Spinal cord (tissue), 10 donors: ENCODE measurements around the gene AKAP13. TPM values are rescaled to one million over a fixed set of nuclear protein-coding genes. Genes with fewer than 3 reads are reported as not detected.

Source experiments
- DNase-seq, 6 donors: peaks; one replicate each; pipeline versions ENCODE4 v3.0.0 to v3.0.0-alpha.2; 2013 to 2015; ENCODE audit warnings: low spot score in 6 of 6, low read depth in 4 of 6
- H3K27ac ChIP-seq: one replicate; pipeline ENCODE4 v1.5.1; 2013; ENCODE audit warnings: low read depth, low read length, control low read depth
- H3K27me3 ChIP-seq: one replicate; pipeline ENCODE4 v1.6.1; 2013; ENCODE audit warnings: low read length; ENCODE audit not compliant: control insufficient read depth, insufficient read depth
- H3K36me3 ChIP-seq: one replicate; pipeline ENCODE4 v1.6.1; 2013; ENCODE audit warnings: low read length; ENCODE audit not compliant: control insufficient read depth, insufficient read depth
- H3K4me1 ChIP-seq: one replicate; pipeline ENCODE4 v1.6.1; 2013; ENCODE audit warnings: low read length; ENCODE audit not compliant: control insufficient read depth, insufficient read depth
- H3K4me3 ChIP-seq: one replicate; pipeline ENCODE4 v1.5.1; 2013; ENCODE audit warnings: low read depth, low read length, control low read depth
- H3K9me3 ChIP-seq: one replicate; pipeline ENCODE4 v1.6.1; 2013; ENCODE audit warnings: low read length; ENCODE audit not compliant: control insufficient read depth, insufficient read depth
- WGBS: methylation state at CpG from one replicate; pipeline ENCODE4 v1.1.5; 2013; ENCODE audit warnings: missing lambda C conversion rate; ENCODE audit not compliant: insufficient coverage; 5-methylcytosine and 5-hydroxymethylcytosine counted together
- long read RNA-seq, 4 donors: transcript quantifications; one replicate each; lab custom pipeline, GENCODE V29; 2026
- polyA plus RNA-seq, 2 donors: library from polyadenylated mRNA; unstranded; fragments of 120-200 nt; gene quantifications; one replicate each; pipeline ENCODE4 v1.2.1, GENCODE V29; 2013; ENCODE audit not compliant: insufficient read length in 2 of 2
- total RNA-seq, 2 donors: library from RNA; depleted of rRNA in 1 of 2; stranded (reverse); fragments of 120-200 nt in 1 of 2; fragments of >200 nt in 1 of 2; gene quantifications; one replicate each; pipeline versions ENCODE4 v1.2.3 to v1.2.4, GENCODE V29; 2013 to 2014
- donor health status: healthy.

The AKAP13 gene
- total RNA-seq = 100 to 1,000 TPM; 114 TPM
- 10 to 100 TPM; 52.5 to 64.7 TPM for polyA plus RNA-seq
- long read RNA-seq, donor 1, full-length matches to known transcripts = 1 of 47 reads
- long read RNA-seq, donor 1, partial matches to known transcripts = 46 of 47 reads
- long read RNA-seq, donor 1, other reads (novel, unspliced or antisense) = 0 of 47 reads
- long read RNA-seq, donor 2, full-length matches to known transcripts = 3 of 3 reads
- long read RNA-seq, donor 2, partial matches to known transcripts = 0 of 3 reads
- long read RNA-seq, donor 2, other reads (novel, unspliced or antisense) = 0 of 3 reads
- long read RNA-seq, donor 3 = 0 reads
- long read RNA-seq, donor 4, partial matches to known transcripts = 0 of 1 reads
- long read RNA-seq, donor 4, other reads (novel, unspliced or antisense) = 0 of 1 reads

- peak within 1 kb of the TSS; percentile 92 for H3K27ac ChIP-seq
- peak within 1 kb of the TSS; percentile 79 for H3K4me3 ChIP-seq
- H3K27me3 ChIP-seq = no peaks in the 10 kb centered on the region
- WGBS = 0% methylated on average over 54 of the region's 54 CpGs
- H3K36me3 ChIP-seq = no peaks in the 10 kb centered on the region
- peak; percentile 88 to 99 (median 92) for DNase-seq
- H3K9me3 ChIP-seq = no peaks in the 10 kb centered on the region
- no peaks in the 10 kb centered on the region for H3K4me1 ChIP-seq
Measured at GRCh38 chr15:85380217-85380811, at the start of gene AKAP13. TSS of gene AKAP13 (plus strand) at chr15:85380603. CDS start at chr15:85485721, 105,118 bp downstream.

DNA sequence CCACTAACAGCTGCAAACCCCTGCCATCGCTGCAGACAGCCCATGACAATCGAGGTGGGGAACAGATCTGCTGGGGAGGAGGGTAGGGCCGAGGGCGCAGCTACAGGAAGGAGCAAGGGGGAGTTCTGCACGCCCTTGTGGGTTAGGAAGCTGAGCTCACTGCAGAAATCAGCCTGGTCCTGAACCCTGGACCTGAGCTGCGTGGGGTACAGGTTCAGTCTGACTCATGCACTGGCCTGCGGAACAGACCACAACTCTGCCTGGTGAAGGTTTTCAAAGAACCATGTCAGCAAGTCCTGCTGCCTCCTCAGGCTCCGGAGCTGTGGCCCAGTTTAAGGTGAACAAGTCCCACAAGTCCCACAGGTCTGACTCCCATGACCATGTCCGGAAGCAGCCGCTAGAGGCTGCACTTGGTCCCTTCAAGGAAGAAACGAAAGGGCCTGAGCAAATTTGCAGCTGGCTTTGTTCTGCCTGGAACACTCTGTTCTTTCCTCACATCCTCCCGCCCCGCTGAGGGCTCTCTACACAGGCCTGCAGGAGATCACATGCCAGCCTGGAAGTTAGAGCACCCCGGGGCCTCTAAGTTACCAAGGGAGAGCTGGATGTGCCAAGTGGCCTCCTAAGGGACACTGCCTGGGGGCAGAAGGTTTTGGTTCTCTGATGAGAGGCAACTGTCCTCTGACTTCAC, 49.4 kb upstream of the AKAP13 start:
- 29% methylated on average over 14 of the region's 14 CpGs for WGBS
- DNase-seq = peak in 3 of 6 donors; percentile 60 to 89 (median 88)
- Histone ChIP-seq H3K9me3 (no peaks in the 10 kb centered on the region), H3K4me3 (no peak overlapping the region), H3K27ac (peak overlapping the region; percentile 78), H3K36me3 (no peaks in the 10 kb centered on the region), H3K4me1 (peaks cover 13% of the 10 kb centered on the region), H3K27me3 (no peaks in the 10 kb centered on the region)

GRCh38 chr15:85331655-85332285, 48.6 kb upstream of the AKAP13 start:
- Histone ChIP-seq H3K36me3 (no peaks in the 10 kb centered on the region), H3K9me3 (no peaks in the 10 kb centered on the region), H3K27me3 (no peaks in the 10 kb centered on the region), H3K27ac (peak overlapping the region; percentile 78), H3K4me3 (no peak overlapping the region), H3K4me1 (peaks cover 13% of the 10 kb centered on the region)
- WGBS = 80% methylated on average over 3 of the region's 8 CpGs
- no peak for DNase-seq

DNA sequence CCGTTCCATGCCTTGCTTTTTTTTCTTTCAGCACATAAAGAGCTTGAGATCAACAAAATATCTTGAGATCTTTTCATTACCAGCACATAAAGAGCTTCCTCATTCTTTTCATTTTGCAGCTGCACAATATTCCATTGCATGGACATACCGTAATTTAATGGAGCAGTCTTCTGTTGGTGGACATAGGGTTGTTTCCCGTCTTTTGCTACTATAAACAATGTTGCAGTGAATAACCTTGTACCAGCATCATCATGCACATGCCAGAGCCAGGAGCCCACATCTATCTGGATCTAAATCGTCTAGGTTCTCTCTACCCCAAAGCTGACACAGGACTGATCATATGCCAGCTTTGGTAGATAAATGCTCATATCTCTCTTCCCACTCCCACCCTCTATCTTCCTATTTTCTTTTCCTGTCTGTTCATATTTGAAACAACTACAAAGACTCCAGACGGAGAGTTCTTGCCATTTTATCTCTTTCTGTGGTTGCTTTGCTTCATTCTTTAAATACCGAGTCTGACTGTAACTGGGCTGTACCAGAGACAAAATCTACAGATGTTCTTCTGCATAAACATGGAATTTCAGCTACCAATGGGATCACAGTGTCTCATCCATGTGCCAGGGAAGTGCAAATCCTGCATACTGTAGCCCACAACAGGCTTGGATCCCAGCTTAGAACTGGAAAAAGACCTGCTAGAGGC, 47.1 kb upstream of the AKAP13 start:
- no peak for DNase-seq
- Histone ChIP-seq H3K27ac (no peak overlapping the region), H3K36me3 (no peaks in the 10 kb centered on the region), H3K4me3 (no peak overlapping the region), H3K4me1 (peaks cover 16% of the 10 kb centered on the region), H3K27me3 (no peaks in the 10 kb centered on the region), H3K9me3 (no peaks in the 10 kb centered on the region)
- WGBS = 77% methylated on average over 3 of the region's 6 CpGs

DNA sequence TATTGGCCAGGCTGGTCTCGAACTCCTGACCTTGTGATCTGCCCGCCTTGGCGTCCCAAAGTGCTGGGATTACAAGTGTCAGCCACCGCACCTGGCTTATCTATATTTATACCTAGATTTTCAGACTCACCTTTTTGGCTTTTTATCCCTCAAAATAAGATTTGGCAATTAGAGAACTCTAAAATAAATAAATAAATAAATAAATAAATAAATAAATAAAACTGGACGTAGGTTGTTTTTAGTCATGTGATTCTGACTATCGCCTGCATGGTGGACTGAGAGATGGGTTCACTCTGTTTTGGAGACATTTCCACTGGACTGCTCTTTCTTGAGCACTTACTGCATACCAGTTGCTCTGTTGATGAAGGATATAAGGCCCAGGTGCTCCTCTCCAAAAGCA, 46.2 kb upstream of the AKAP13 start:
- H3K27ac ChIP-seq = no peak overlapping the region

DNA sequence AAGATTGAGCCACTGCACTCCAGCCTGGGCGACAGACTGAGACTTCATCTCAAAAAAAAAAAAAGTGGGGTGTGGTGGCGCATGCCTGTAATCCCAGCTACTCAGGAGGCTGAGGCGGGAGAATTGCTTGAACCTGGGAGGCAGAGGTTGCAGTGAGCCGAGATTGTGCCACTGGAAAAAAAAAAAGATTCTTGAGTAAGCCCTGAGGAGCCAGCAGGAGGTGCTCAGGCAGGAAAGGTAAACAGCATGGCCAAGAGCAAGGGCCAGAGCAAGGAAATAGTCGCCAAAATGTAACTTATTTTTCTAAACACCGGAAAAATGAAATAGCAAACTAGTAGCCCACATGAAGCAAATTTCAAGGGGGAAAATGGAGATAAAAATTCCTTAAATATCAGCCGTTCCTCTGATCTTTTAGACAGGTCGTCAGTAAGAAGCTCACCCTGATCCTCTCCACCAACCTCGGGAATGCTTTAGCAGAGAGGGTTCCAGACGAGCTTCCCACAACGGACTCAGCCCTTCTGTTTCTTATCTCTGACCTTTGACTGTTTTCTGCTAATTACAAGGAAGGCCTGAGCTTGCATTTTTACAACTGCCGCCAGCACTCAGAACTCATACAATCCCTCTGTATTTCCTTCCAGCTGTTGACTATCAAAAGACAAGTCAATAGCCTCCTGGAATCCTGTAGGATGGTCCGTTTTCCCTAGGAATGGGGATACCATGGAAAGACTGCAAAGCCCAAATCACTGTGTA, 45.0 kb upstream of the AKAP13 start:
- no peak overlapping the region for H3K27ac ChIP-seq
- H3K9me3 ChIP-seq = no peaks in the 10 kb centered on the region
- peaks cover 16% of the 10 kb centered on the region for H3K4me1 ChIP-seq
- WGBS = 87% methylated on average over 12 of the region's 13 CpGs
- H3K4me3 ChIP-seq = no peak overlapping the region
- H3K27me3 ChIP-seq = no peaks in the 10 kb centered on the region
- DNase-seq = no peak
- no peaks in the 10 kb centered on the region for H3K36me3 ChIP-seq

More for the DNA sequence above, 46.2 kb upstream of the AKAP13 start:
- Histone ChIP-seq H3K4me3 (no peak overlapping the region), H3K4me1 (peaks cover 16% of the 10 kb centered on the region), H3K27me3 (no peaks in the 10 kb centered on the region), H3K36me3 (no peaks in the 10 kb centered on the region), H3K9me3 (no peaks in the 10 kb centered on the region)
- DNase-seq = no peak
- WGBS = 100% methylated on average over 1 of the region's 6 CpGs

- H3K4me1 ChIP-seq = peaks cover 3% of the 10 kb centered on the region
Measured at GRCh38 chr15:85336880-85337279, 43.5 kb upstream of the AKAP13 start.

GRCh38 chr15:85337425-85338074, 42.9 kb upstream of the AKAP13 start:
- H3K9me3 ChIP-seq = no peaks in the 10 kb centered on the region
- DNase-seq = peak in 1 of 6 donors; percentile 52
- no peak overlapping the region for H3K4me3 ChIP-seq
- no peak overlapping the region for H3K27ac ChIP-seq
- H3K4me1 ChIP-seq = peaks cover 3% of the 10 kb centered on the region
- no peaks in the 10 kb centered on the region for H3K27me3 ChIP-seq
- H3K36me3 ChIP-seq = no peaks in the 10 kb centered on the region
- 51% methylated on average over 5 of the region's 9 CpGs for WGBS

More at GRCh38 chr15:85336880-85337279, 43.5 kb upstream of the AKAP13 start:
- Histone ChIP-seq H3K4me3 (no peak overlapping the region), H3K9me3 (no peaks in the 10 kb centered on the region), H3K27me3 (no peaks in the 10 kb centered on the region), H3K36me3 (no peaks in the 10 kb centered on the region), H3K27ac (no peak overlapping the region)
- DNase-seq = no peak
- 88% methylated on average over 2 of the region's 5 CpGs for WGBS
